ENCODE results near the gene MYO18B. TPM values are rescaled to one million over a fixed set of nuclear protein-coding genes. Genes with fewer than 3 reads are reported as not detected.
A peak's percentile ranks its signal among the peaks of the same experiment; 100 is the strongest.

The MYO18B gene
- total and polyA plus RNA-seq, 2 experiments from 2014 or later = 35.6 to 178 TPM

DNA sequence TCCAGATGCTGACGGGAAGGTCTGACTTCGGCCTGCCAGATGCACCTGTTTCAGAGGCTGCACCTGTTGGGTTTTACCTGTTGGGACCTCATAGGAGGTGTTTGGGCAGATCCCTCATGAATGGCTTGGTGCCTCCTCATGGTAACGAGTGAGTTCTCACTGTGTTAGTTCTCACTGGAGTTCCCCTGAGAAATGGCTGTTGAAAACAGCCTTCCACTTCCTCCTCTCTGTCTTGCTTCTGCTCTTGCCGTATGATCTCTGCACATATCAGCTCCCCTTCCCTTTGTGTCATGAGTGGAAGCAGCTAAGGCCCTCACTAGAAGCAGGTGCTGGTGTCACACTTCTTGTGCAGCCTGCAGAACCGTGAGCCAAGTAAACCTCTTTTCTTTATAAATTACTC is 219.7 kb downstream of the MYO18B start:
- H3K4me1 ChIP-seq (ENCODE audit: low read depth) = no peaks in the 10 kb centered on the region
- DNase-seq (ENCODE audit: low read depth in 1 of 2, low spot score in 1 of 2) = no peak
- peaks cover 48% of the 10 kb centered on the region for H3K36me3 ChIP-seq
- H3K27me3 ChIP-seq = no peaks in the 10 kb centered on the region
- TF ChIP-seq, protein P1, sequence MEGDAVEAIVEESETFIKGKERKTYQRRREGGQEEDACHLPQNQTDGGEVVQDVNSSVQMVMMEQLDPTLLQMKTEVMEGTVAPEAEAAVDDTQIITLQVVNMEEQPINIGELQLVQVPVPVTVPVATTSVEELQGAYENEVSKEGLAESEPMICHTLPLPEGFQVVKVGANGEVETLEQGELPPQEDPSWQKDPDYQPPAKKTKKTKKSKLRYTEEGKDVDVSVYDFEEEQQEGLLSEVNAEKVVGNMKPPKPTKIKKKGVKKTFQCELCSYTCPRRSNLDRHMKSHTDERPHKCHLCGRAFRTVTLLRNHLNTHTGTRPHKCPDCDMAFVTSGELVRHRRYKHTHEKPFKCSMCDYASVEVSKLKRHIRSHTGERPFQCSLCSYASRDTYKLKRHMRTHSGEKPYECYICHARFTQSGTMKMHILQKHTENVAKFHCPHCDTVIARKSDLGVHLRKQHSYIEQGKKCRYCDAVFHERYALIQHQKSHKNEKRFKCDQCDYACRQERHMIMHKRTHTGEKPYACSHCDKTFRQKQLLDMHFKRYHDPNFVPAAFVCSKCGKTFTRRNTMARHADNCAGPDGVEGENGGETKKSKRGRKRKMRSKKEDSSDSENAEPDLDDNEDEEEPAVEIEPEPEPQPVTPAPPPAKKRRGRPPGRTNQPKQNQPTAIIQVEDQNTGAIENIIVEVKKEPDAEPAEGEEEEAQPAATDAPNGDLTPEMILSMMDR (IDR thresholded peaks at IDR 0.05; ENCODE audit: low read depth, low read length) = no peak
- no peak overlapping the region for H3K27ac ChIP-seq
- H3K9me3 ChIP-seq (ENCODE audit: low read depth) = no peaks in the 10 kb centered on the region
- no peak overlapping the region for H3K4me3 ChIP-seq

DNA sequence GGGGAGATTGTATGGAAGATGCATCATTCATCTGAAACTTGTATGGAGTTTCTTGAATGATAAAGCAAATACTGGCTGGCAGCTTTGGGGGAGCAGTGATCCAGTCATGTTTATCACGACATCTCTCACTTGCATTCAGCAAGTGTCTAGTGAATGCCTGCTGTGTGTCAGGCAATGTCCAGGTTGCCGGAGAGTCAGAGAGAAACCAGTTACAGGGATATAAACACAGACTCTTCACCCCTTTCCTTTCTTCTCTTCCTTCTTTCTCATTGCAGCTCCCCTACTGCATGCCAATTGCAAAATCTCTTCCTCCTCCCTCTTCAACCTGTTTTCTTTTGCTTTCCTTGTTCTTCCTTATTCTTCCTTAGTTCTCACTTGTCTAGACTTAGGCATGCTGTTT is 220.7 kb downstream of the MYO18B start:
- Histone ChIP-seq H3K4me3 (no peak overlapping the region), H3K36me3 (peaks cover 40% of the 10 kb centered on the region), H3K9me3 (ENCODE audit: low read depth) (no peaks in the 10 kb centered on the region), H3K27ac (no peak overlapping the region), H3K27me3 (no peaks in the 10 kb centered on the region), H3K4me1 (ENCODE audit: low read depth) (no peaks in the 10 kb centered on the region)
- TF ChIP-seq, protein P1 (IDR thresholded peaks at IDR 0.05; ENCODE audit: low read depth, low read length) = no peak
- DNase-seq (ENCODE audit: low read depth in 1 of 2, low spot score in 1 of 2) = no peak

GRCh38 chr22:25964961-25965730 is 223.2 kb downstream of the MYO18B start:
- DNase-seq (ENCODE audit: low read depth in 1 of 2, low spot score in 1 of 2) = no peak
- Histone ChIP-seq H3K27me3 (no peaks in the 10 kb centered on the region), H3K36me3 (peaks cover 48% of the 10 kb centered on the region), H3K4me3 (no peak overlapping the region), H3K9me3 (ENCODE audit: low read depth) (no peaks in the 10 kb centered on the region), H3K4me1 (ENCODE audit: low read depth) (no peaks in the 10 kb centered on the region), H3K27ac (no peak overlapping the region)
- TF ChIP-seq, protein P1 (IDR thresholded peaks at IDR 0.05; ENCODE audit: low read depth, low read length) = no peak

- no peak for DNase-seq (ENCODE audit: low read depth in 1 of 2, low spot score in 1 of 2)
- no peak overlapping the region for H3K4me3 ChIP-seq
Measured at GRCh38 chr22:25966448-25966913, 224.5 kb downstream of the MYO18B start.

DNA sequence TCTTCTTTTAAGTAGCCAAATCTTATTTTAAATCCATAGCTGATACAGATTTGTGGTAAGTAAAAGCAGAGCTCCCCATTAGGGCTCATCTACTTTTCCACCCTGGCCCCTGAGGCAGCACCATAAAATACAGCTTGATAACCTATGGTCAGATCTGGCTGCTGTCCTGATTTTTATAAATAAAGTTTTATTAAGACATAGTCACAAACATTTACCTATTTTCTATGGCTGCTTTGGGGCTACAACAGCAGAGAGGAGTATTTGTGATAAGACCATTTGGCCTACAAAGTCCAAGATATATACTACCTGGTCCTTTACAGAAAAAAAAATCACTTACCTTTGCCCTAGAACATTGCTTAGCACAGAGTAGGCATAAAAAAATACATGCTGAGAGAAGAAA is 227.3 kb downstream of the MYO18B start:
- TF ChIP-seq, protein P1 (IDR thresholded peaks at IDR 0.05; ENCODE audit: low read depth, low read length) = no peak
- Histone ChIP-seq H3K36me3 (peaks cover 22% of the 10 kb centered on the region), H3K27ac (no peak overlapping the region)

More at GRCh38 chr22:25966448-25966913, 224.5 kb downstream of the MYO18B start:
- Histone ChIP-seq H3K36me3 (peaks cover 44% of the 10 kb centered on the region), H3K9me3 (ENCODE audit: low read depth) (no peaks in the 10 kb centered on the region), H3K4me1 (ENCODE audit: low read depth) (no peaks in the 10 kb centered on the region), H3K27me3 (no peaks in the 10 kb centered on the region), H3K27ac (peak overlapping the region; percentile 8)
- TF ChIP-seq, protein P1 (IDR thresholded peaks at IDR 0.05; ENCODE audit: low read depth, low read length) = no peak

More for the DNA sequence above, 227.3 kb downstream of the MYO18B start:
- Histone ChIP-seq H3K27me3 (no peaks in the 10 kb centered on the region), H3K4me1 (ENCODE audit: low read depth) (no peaks in the 10 kb centered on the region), H3K9me3 (ENCODE audit: low read depth) (no peaks in the 10 kb centered on the region), H3K4me3 (no peak overlapping the region)
- DNase-seq (ENCODE audit: low read depth in 1 of 2, low spot score in 1 of 2) = no peak

Measured in cardiac muscle cell (in vitro differentiated cells and primary cell).